ENCODE data around the gene KIF17. TPM values are rescaled to one million over a fixed set of nuclear protein-coding genes. Genes with fewer than 3 reads are reported as not detected.
"Not testable (repeated sequence)": the region's sequence is repeated elsewhere in the genome, so short reads cannot be mapped to it uniquely, and the experiment has no call there.

KIF17 gene
- total RNA-seq, 1 donor from 2014 or later: 2.5 TPM

DNA sequence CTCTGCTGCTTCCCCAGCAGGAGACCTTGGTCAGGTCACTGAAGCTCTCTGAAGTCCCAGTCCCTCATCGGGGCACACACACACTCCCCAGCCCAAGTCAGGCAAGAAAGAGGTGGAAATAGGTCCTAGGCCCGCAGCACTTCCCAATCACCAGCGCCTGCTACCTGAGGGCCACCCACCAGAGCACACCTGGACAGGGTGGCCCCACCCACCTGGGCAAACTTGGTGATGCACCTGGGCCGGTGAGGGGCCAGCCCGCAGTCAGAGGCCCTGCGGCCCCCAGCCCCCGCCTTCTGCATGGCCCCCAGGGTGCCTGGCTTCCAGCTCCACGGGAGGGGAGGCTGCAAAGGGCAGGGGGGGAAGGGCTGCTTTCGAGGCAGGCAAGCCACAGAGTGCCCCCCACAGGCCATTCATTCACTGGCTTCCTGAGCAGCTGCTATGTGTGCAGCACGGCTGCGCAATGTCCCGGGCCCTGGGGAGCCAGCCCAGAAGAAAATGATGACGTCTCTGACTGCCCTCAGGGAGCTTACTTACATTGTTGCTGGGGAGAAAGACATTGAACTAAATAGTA, 10.0 kb upstream of the KIF17 start:
- DNase-seq: no peak

DNA sequence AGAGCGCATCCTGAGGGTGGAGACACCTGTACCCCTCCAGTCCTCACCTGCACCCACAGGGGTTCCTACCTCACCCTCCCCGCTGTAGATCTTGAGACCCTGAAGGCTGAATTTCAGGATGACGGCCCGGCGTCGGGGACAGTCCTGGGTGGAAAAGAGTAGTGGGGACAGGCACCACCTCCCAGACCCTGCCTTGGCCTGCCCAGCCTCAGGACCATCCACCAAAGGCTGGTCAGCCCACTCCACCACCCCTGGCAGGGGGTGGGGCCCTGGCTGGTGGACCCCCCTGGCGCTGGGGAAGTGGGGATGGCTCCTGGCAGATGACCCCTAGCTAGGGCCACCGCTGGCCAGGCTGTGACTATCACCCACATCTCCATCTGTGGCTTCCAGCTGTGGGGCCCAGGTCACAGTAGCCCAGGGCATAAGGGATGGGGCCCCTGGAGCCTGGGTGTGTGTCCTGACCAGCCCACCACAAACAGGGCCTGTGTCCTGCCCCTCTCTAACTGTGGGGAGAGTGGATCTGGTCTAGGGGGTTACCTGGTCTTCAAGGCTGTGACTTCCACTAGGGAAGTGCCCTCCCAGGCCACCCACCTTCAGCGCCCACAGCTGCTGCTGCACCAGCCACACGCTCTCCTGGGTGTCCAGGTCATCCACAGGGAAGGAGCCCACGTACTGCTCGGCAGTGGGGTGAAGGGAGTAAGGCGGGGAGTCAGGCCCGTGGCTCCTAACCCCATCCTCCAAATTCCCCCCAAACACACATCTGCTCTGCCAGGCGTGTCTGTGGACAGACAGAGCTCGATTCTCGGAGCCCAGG, 9.3 kb upstream of the KIF17 start:
- DNase-seq: no peak

DNA sequence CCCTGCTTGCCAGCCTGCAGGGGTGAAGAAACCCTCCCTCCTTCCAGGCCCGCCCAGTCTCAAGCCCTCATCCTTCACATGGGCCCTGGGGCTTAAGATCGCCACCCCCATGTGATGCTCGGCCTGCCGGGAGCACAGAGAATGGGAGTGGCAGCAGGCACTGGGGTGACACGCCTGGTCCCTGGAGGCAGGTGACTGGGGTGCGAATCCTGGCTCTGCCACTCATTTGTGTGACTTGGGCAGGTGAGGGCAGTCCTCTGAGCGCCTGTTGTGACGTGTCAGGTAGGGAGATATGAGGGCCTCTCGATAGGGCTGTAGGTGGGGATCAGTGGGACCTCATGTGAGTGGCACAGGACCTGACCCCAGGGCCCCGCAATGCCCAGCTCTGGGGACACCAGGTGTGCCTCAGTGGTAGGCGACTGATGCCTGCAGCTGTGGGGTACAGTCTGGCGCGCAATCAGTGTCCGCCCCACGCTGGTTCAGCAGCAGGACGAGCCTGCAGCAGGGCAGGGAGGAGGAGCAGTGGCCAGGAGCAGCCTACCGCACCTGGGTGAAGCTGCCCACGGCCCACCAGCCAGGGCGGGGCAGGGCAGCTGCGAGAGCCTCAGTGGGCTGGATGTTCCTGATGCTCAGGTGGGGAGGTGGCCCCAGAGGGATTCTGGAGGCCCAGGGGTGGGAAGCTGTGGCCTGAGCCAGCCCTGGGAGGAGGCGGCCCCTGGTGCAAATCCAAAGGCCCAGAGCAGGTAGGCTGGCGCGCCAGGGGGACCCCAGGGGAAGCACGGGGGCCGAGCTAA, 8.5 kb upstream of the KIF17 start:
- no peak for DNase-seq

DNA sequence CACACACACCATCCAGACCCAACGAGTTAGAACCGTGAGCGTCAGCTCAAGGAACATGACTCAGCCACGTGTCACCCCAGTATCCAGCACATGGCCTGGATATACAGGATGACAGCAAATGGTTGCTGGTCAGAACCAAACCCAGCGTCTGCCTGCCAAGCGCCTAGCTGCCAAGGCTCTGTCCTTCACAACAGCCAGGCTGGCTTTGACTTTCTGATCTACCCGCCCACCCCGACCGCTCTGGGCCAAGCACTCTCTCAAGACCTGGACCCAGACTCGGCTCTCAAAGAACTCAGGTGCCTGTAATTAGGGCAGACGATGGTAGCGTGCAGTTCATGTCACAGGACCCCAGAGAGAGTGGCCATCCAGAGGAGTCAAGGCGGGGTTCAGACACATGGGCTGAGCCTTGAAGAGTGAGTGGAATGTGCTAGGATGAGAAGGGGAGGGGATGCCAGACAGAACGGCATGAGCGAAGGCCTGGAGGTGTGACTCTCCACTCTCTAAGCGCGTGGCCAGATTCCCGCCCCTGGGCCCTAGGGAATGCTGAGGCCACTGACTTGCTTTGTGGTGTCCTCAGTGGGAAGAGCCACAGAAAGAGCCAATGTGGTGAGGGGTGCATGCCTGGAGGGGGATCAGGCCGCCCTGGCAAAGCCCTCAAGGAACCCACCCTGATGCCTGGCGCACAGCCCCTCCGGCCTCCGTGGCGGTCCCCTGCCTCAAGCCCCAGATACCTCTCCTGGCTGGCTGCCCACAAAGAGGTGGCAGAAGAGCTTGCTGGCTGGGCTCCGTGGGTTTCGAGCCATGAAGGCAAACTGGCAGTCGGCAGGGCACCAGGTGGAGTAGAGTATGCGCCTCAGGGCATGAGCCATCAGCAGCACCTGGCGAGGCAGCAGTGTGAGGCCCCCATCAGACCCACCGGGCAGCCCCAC, 7.6 kb upstream of the KIF17 start:
- no peak for DNase-seq

DNA sequence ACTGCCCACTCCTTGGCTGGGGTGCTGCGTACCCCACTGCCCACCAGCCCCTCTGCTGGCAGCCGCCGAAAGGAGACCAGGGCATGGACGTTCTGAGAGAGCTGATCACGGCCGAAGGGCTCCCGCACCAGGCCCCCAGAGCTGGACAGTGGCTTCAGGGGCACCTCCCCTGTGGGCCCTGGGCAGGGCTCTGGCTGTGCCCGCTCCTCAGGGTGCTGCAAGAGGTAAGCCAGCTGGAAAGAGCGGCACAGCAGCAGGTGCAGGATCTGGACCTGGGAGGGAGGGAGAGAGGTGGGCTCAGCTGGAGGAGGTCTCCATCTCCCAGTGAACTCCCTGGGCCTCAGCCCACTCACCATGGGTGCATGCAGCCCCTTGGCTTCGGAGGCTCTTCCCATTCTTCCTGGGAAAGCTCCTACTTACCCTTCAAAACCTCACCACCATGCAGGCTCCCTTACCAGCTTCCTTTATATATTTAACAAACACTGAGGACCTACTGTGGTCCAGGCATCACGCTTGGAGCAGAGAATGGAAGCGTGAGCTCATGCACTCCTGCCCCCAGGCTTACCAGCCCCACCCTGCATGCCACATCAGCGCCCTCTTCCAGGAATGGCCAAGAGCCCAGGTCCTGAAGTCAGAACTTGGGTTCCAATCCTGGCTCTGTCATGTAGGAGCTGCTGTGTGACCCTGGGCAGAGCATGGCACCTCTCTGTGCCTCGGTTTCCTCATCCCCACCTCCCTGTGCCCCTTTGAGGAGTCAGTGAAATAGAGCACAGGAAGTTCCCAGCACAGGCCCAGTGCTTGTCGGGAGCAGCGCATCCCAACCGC, 6.8 kb upstream of the KIF17 start:
- DNase-seq: no peak

DNA sequence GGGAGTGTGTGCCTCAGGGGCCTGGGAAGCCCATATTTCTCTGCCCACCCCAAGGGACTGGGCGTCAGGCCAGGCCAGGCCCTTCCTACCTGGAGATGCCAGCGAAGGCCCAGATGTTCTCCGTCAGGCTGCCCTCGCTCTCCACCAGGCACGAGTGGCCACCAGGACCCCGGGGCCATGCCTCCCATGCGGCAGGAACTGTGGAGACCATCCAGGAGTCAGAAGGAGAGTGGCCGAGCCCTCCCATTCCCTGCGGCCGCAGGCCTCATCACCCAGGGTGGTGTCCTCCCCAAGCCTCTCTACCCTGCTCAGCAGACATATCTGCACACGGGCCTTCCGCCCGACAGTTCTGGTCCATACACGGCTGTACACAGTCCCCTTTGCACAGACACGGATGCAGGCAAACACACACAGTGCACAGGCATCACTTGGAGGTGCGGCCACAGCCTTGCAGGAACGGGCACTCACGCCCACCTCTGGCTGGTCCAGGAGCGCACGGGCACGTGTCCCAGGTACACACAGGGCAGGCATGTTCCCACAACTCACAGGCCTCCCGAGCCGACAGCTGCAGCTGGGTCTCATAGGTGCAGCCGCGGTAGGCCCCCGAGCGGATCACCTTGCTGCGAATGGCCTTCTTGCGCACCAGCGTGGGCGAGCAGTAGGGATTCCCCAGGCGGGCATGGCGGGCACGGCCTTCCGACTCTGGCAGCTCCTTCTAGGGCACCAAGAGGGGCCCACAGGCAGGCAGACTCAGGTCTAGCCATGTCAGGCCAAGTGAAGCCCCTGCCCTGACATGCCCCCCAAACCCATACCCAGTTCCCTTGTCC, 5.9 kb upstream of the KIF17 start:
- no peak for DNase-seq

DNA sequence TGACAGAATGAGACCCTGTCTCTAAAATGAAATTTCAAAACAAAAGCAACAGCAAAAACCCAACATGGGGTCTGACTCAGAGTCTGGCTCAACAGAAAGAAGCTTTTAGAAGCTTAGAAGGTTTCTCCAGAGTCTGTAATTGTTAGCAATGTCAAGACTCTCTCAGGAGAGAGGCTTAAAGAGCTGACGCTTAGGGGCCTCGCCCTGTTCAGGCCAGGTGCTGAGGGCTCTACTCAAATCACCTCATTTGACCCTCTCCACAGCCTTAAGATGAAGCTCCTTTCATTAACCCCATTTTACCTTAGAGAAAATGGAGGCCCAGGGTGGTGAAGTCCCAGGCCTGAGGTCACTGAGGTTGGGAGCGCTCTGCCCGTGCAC, 5.3 kb upstream of the KIF17 start:
- no peak for DNase-seq

DNA sequence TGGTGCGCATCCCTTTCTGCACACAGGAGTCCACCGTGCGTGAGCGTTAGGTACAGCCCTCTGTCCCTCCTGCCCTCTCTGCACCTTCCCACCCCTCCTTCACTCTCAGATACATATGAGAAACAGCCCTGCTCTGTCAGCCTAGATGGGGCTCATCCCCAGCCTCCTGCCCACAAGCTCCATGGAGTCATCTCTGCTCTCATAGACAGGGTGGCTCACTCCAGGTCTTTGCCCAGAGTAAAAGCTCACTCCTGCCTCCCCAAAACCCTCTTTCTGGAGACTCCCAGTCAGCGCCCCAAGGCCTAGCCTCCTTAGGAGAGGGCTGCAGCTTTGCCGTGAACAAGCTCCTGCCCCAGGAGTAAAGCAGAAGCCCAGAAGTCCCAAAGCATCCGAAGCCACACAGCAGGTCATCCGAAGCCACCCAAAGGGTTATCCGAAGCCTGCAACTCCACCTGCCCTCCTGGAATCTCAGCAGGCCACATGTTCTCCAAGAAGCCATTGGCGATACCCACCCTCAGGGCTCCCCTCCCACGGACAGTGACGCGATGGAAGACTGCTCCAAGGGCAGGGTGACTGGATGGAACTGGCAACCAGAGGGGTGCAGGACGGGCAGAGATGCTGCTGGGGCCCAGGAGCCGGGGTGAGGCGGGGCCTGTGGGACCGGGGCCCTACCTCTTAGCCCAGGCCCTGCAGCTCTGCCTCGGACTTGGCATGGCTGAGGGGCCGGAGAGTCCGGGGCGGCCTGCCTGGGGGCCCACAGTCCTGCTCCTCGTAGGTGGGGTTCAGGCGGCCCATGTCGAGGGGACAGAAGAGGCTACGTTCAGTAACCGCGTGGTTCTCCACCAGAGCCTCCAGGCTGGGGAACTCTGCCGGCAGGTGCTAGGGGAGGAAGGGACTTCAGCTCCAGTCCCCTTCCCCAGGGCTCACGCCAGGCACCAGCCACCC, 3.6 kb upstream of the KIF17 start:
- DNase-seq: no peak

DNA sequence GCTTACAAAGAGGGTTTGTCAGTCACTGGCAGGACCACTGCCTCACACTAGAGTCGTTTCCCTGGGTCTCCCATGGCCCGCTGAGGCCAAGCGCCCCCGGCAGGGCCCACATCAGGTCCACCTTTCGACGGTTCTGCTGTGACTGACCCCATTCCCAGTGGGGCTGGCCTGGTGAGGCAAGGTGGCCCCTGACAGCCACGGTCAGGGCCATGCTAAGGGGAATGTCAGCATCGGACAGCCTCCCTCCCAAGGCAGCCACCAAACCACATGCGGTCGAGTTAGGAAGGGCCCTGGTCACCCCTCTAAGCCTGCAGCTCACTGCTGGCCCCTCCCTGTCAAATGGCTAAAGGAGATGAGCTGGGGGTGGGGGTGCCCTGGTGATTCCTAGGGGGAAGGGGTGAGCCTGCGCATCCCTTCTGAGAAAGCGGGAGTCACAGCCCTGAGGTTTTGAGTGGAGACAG, 2.9 kb upstream of the KIF17 start:
- DNase-seq: no peak

DNA sequence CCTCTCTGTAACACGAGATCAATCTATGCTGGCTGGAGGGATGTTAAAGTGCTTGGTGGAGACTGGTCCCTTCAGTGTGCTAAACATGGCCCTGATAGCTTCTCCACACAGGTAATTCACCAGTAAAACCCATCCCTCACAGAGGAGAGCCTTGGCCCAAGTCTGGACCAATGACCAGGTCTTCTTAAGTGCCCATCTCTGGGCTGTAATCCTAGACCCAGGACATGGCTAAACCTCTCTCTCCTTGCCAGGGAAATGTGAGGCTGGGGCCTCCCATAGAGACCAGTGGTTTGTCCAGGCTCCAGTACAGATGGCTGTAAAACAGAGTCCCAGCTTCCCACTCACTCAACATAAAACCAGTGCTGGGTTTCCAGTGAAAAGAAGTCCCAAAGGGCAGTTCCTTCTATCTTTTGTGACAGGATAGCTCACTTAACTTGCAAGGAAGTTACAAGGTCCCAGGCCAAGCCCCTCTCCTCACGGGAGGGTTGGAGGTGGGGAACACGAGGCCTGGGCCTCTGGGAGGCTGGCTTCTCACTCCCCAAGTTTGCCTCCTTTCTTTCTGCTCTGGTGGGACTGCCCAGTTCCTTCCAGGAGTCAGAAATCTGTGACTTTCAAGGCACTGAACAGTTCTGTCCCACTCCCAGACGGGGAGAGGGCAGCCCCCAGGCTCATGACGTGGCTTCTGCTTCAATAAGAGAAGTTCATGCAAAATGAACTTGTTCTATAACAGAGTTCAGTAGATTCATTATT, 2.2 kb upstream of the KIF17 start:
- no peak for DNase-seq

DNA sequence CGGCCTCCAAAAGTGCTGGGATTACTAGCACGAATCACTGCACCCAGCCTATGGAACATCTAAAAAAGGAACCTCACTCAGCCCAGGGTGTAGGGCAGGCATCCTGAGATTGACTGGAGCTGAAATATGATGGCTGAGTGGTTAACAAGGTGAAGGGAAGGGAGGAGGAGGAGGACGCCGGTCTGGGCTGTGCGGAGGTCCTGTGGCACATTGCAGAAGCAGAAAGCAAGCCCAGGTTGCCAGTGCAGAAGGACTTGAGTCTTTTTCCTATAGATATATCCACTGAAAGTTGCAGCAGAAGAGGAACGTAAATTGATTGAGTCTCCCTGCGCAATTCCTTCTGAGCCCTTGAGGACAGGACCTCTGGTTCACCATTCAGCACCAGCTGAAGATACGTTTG, 1.5 kb upstream of the KIF17 start:
- DNase-seq: no peak

DNA sequence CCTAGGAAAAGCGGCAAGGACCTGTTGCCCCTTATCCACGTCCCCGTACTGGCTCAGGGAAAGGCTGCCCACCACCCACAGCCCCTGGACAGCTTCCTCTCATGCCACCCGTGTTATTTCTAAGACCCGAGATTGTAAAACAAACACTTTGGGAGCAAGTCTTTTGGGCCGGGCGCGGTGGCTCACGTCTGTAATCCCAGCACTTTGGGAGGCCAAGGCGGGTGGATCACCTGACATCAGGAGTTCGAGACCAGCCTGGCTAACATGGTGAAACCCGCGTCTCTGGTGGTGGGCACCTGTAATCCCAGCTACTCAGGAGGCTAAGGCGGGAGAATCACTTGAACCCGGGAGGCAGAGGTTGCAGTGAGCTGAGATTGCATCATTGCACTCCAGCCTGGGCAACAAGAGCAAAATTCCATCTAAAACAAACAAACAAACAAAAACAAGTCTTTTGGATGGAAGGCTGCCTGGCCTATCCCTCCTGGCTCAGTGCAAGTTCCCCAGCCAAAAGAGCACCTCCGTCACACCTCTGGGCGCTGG, 606 bp upstream of the KIF17 start:
- DNase-seq: not testable (repeated sequence)

DNA sequence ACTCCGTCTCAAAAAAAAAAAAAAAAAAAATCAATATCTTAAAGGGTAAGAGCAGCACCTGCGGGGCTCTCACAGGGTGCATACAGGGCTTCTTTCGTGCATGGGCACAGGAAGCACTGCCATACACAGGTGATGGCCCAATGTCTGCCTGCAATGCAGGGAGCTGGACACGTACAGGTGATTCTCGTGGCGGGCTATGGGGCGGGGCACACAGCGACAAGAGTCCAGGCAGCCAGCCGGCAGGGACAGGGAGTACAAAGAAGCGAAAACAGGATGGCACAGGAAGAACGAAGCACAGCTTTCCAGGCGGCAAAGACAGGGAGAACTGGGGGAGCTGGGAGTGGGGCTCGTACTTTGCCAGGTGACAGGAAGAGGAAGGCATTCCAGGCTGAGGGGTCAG, 1.6 kb downstream of the KIF17 start:
- no peak for DNase-seq

DNA sequence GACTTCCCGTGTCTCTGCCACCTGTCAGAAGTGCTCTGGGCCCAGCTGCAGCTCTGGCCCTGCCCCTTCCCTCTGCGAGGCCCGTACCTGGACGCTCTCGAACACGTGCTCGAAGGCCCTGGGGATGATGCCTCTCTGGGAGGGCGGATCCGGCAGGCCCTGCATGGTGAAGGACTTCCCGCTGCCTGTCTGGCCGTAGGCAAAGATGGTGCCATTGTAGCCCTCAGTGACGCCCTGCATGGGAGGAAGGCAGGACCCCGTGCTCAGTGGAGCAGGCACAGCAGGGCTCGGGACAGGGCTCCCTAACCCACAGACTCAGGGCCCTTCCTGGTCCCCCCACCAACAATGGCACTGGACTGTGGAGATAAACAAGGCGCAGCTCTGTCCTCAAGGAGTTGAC, 2.4 kb downstream of the KIF17 start:
- DNase-seq: no peak

DNA sequence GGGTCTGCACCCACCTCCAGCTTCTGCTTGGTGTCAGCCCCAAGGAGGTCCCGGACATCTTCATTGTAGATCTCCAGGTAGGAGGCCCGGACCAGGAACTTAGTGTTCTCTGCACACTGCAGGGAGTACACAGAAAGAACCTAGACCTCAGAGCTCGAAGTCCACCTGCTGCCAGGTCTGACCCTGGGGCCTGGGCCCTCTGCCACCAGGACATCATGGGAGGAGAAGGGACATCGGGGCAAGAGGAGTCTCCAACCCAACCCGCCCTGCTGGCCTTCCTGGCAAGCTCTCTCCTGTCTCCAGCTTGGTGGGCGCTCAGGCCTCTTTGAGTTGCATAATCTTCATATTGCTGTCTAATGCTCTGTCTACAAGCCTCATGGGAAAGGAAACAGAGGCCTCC, 4.4 kb downstream of the KIF17 start:
- DNase-seq: no peak

DNA sequence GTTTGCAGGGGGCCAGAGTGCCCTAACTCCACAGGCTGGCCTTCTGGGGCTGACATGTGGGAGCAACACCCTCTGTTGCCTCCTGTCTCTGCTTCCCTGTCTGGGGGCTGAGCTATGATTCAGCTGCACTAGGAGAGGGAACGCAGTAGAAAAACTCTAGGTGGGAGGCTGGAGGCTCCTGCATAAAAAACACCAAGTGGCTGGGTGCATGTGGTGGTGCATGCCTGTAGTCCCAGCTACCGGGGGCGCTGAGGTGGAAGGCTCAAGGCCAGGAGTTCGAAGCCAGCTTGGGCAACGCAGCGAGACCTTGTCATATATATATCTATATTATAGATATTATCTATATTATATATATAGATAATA, 5.6 kb downstream of the KIF17 start:
- no peak for DNase-seq

DNA sequence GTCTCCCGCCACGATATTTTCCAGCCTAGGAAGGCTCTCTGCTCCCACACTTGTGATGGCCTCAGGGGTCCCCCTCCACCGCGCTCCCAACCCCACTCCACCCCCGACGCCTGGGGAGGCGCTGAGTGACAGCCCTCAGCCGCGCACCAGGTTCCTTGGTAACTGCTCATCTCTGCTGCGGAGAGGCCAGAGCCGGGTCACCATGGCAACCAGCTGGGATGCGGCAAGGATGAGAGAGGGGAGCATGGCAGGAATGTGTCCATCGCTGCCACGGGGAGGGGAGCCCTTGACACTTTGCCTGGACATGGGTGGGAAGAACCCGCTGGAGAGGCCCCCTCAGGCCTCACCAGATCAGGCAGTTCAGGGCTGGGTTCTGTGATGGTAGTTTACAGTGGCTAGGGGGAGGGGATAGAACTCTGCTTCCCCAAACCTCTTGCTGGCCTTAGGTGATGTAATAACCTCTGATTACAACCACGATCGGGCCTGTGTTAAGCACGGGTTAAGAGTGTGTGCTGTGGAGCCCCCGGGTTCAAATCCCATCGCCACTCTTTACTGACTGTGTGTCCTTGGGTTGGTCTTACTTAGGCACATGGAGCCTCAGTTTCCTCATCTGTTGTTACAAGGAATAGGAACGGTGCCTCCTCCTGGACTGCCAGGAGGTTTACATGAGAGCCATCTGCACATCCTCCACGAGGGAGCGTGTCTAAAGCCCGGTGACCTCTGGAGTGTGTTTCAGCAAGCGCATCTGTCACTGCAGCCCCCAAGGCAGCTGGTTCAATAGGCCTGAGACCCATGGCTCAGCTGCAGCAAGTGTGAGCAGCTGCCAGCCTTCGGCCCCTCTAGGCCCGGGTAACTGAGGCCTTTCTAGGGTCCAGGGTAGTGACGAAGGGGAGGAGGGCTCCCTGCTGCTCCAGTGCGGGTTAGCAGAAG, 6.3 kb downstream of the KIF17 start:
- DNase-seq: no peak

All from skin of body (tissue), 2 donors.